ENCODE measurements around the gene CHN1.

Gene CHN1

GRCh38 chr2:174776223-174776622, 229.0 kb downstream of the CHN1 start:
- Histone ChIP-seq H3K9me3 (ENCODE audit: control insufficient read depth, insufficient read depth, low read length) (no peaks in the 10 kb centered on the region), H3K4me1 (ENCODE audit: control insufficient read depth, insufficient read depth, low read length) (peaks cover 21% of the 10 kb centered on the region), H3K36me3 (ENCODE audit: control insufficient read depth, insufficient read depth, low read length) (no peaks in the 10 kb centered on the region), H3K9ac (ENCODE audit: low read depth, low read length) (no peak overlapping the region), H3K4me3 (ENCODE audit: low read depth, low read length) (no peak overlapping the region), H3K27me3 (ENCODE audit: control insufficient read depth, insufficient read depth, low read length) (no peaks in the 10 kb centered on the region)

GRCh38 chr2:174775571-174775980, 229.6 kb downstream of the CHN1 start:
- Histone ChIP-seq H3K9me3 (ENCODE audit: control insufficient read depth, insufficient read depth, low read length) (no peaks in the 10 kb centered on the region), H3K27me3 (ENCODE audit: control insufficient read depth, insufficient read depth, low read length) (no peaks in the 10 kb centered on the region), H3K9ac (ENCODE audit: low read depth, low read length) (no peak overlapping the region), H3K4me3 (ENCODE audit: low read depth, low read length) (no peak overlapping the region), H3K4me1 (ENCODE audit: control insufficient read depth, insufficient read depth, low read length) (peaks cover 25% of the 10 kb centered on the region), H3K36me3 (ENCODE audit: control insufficient read depth, insufficient read depth, low read length) (no peaks in the 10 kb centered on the region)

- H3K9ac ChIP-seq (ENCODE audit: low read depth, low read length) = no peak overlapping the region
- H3K9me3 ChIP-seq (ENCODE audit: control insufficient read depth, insufficient read depth, low read length) = no peaks in the 10 kb centered on the region
- peaks cover 25% of the 10 kb centered on the region for H3K4me1 ChIP-seq (ENCODE audit: control insufficient read depth, insufficient read depth, low read length)
- no peak overlapping the region for H3K4me3 ChIP-seq (ENCODE audit: low read depth, low read length)
- H3K36me3 ChIP-seq (ENCODE audit: control insufficient read depth, insufficient read depth, low read length) = no peaks in the 10 kb centered on the region
- no peaks in the 10 kb centered on the region for H3K27me3 ChIP-seq (ENCODE audit: control insufficient read depth, insufficient read depth, low read length)
These were observed 230.3 kb downstream of the CHN1 start for GRCh38 chr2:174774886-174775285.

- Histone ChIP-seq H3K9me3 (ENCODE audit: control insufficient read depth, insufficient read depth, low read length) (no peaks in the 10 kb centered on the region), H3K4me1 (ENCODE audit: control insufficient read depth, insufficient read depth, low read length) (peaks cover 25% of the 10 kb centered on the region), H3K27me3 (ENCODE audit: control insufficient read depth, insufficient read depth, low read length) (no peaks in the 10 kb centered on the region), H3K4me3 (ENCODE audit: low read depth, low read length) (no peak overlapping the region), H3K9ac (ENCODE audit: low read depth, low read length) (no peak overlapping the region), H3K36me3 (ENCODE audit: control insufficient read depth, insufficient read depth, low read length) (no peaks in the 10 kb centered on the region)
These were observed 232.0 kb downstream of the CHN1 start for GRCh38 chr2:174773215-174773614.

- H3K9ac ChIP-seq (ENCODE audit: low read depth, low read length) = no peak overlapping the region
- H3K4me3 ChIP-seq (ENCODE audit: low read depth, low read length) = no peak overlapping the region
- H3K36me3 ChIP-seq (ENCODE audit: control insufficient read depth, insufficient read depth, low read length) = no peaks in the 10 kb centered on the region
- no peaks in the 10 kb centered on the region for H3K27me3 ChIP-seq (ENCODE audit: control insufficient read depth, insufficient read depth, low read length)
- H3K9me3 ChIP-seq (ENCODE audit: control insufficient read depth, insufficient read depth, low read length) = no peaks in the 10 kb centered on the region
- peaks cover 25% of the 10 kb centered on the region for H3K4me1 ChIP-seq (ENCODE audit: control insufficient read depth, insufficient read depth, low read length)
These were observed 232.7 kb downstream of the CHN1 start for GRCh38 chr2:174772472-174772801.

- H3K27me3 ChIP-seq (ENCODE audit: control insufficient read depth, insufficient read depth, low read length) = no peaks in the 10 kb centered on the region
- no peaks in the 10 kb centered on the region for H3K9me3 ChIP-seq (ENCODE audit: control insufficient read depth, insufficient read depth, low read length)
- peaks cover 20% of the 10 kb centered on the region for H3K4me1 ChIP-seq (ENCODE audit: control insufficient read depth, insufficient read depth, low read length)
- H3K36me3 ChIP-seq (ENCODE audit: control insufficient read depth, insufficient read depth, low read length) = no peaks in the 10 kb centered on the region
- no peak overlapping the region for H3K9ac ChIP-seq (ENCODE audit: low read depth, low read length)
- H3K4me3 ChIP-seq (ENCODE audit: low read depth, low read length) = no peak overlapping the region
These were observed 233.3 kb downstream of the CHN1 start for GRCh38 chr2:174771631-174772471.

GRCh38 chr2:174771136-174771535, 234.0 kb downstream of the CHN1 start:
- peaks cover 16% of the 10 kb centered on the region for H3K4me1 ChIP-seq (ENCODE audit: control insufficient read depth, insufficient read depth, low read length)
- no peaks in the 10 kb centered on the region for H3K27me3 ChIP-seq (ENCODE audit: control insufficient read depth, insufficient read depth, low read length)
- H3K4me3 ChIP-seq (ENCODE audit: low read depth, low read length) = no peak overlapping the region
- no peaks in the 10 kb centered on the region for H3K36me3 ChIP-seq (ENCODE audit: control insufficient read depth, insufficient read depth, low read length)
- H3K9me3 ChIP-seq (ENCODE audit: control insufficient read depth, insufficient read depth, low read length) = no peaks in the 10 kb centered on the region
- no peak overlapping the region for H3K9ac ChIP-seq (ENCODE audit: low read depth, low read length)

GRCh38 chr2:174768557-174768956, 236.6 kb downstream of the CHN1 start:
- H3K4me3 ChIP-seq (ENCODE audit: low read depth, low read length) = no peak overlapping the region
- no peaks in the 10 kb centered on the region for H3K9me3 ChIP-seq (ENCODE audit: control insufficient read depth, insufficient read depth, low read length)
- H3K4me1 ChIP-seq (ENCODE audit: control insufficient read depth, insufficient read depth, low read length) = peaks cover 16% of the 10 kb centered on the region
- H3K9ac ChIP-seq (ENCODE audit: low read depth, low read length) = no peak overlapping the region
- H3K36me3 ChIP-seq (ENCODE audit: control insufficient read depth, insufficient read depth, low read length) = no peaks in the 10 kb centered on the region
- H3K27me3 ChIP-seq (ENCODE audit: control insufficient read depth, insufficient read depth, low read length) = no peaks in the 10 kb centered on the region

- no peaks in the 10 kb centered on the region for H3K27me3 ChIP-seq (ENCODE audit: control insufficient read depth, insufficient read depth, low read length)
- H3K9ac ChIP-seq (ENCODE audit: low read depth, low read length) = no peak overlapping the region
- H3K4me3 ChIP-seq (ENCODE audit: low read depth, low read length) = no peak overlapping the region
- H3K4me1 ChIP-seq (ENCODE audit: control insufficient read depth, insufficient read depth, low read length) = peaks cover 10% of the 10 kb centered on the region
- no peaks in the 10 kb centered on the region for H3K9me3 ChIP-seq (ENCODE audit: control insufficient read depth, insufficient read depth, low read length)
- H3K36me3 ChIP-seq (ENCODE audit: control insufficient read depth, insufficient read depth, low read length) = no peaks in the 10 kb centered on the region
These were observed 238.9 kb downstream of the CHN1 start for GRCh38 chr2:174766271-174766670.

- no peaks in the 10 kb centered on the region for H3K27me3 ChIP-seq (ENCODE audit: control insufficient read depth, insufficient read depth, low read length)
- H3K4me3 ChIP-seq (ENCODE audit: low read depth, low read length) = no peak overlapping the region
- H3K36me3 ChIP-seq (ENCODE audit: control insufficient read depth, insufficient read depth, low read length) = no peaks in the 10 kb centered on the region
- no peaks in the 10 kb centered on the region for H3K9me3 ChIP-seq (ENCODE audit: control insufficient read depth, insufficient read depth, low read length)
- no peak overlapping the region for H3K9ac ChIP-seq (ENCODE audit: low read depth, low read length)
- peaks cover 5% of the 10 kb centered on the region for H3K4me1 ChIP-seq (ENCODE audit: control insufficient read depth, insufficient read depth, low read length)
These were observed 239.6 kb downstream of the CHN1 start for GRCh38 chr2:174765576-174765975.

GRCh38 chr2:174764280-174765255, 240.6 kb downstream of the CHN1 start, which contains the start of gene CHRNA1:
Gene CHRNA1 (minus strand): TSS chr2:174764472. CDS start chr2:174764394, 78 bp downstream.
- no peak within 1 kb of the TSS for H3K4me3 ChIP-seq (ENCODE audit: low read depth, low read length)
- peaks cover 5% of the 10 kb centered on the region for H3K4me1 ChIP-seq (ENCODE audit: control insufficient read depth, insufficient read depth, low read length)
- H3K27me3 ChIP-seq (ENCODE audit: control insufficient read depth, insufficient read depth, low read length) = no peaks in the 10 kb centered on the region
- H3K9me3 ChIP-seq (ENCODE audit: control insufficient read depth, insufficient read depth, low read length) = no peaks in the 10 kb centered on the region
- no peak within 1 kb of the TSS for H3K9ac ChIP-seq (ENCODE audit: low read depth, low read length)
- no peaks in the 10 kb centered on the region for H3K36me3 ChIP-seq (ENCODE audit: control insufficient read depth, insufficient read depth, low read length)

Measured in iPS-15b (cell line).